H1 (cell line): ENCODE data around the gene TSC22D4. TPM values are rescaled to one million over a fixed set of nuclear protein-coding genes. Genes with fewer than 3 reads are reported as not detected.

Source experiments
- CTCF ChIA-PET: fragments of 300-600 bp; sonication (Branson Sonifier 250); formaldehyde crosslinking; loops from one replicate; lab custom pipeline; 2021; ENCODE audit not compliant: partially characterized antibody; lab: Charles Lee
- POLR2A ChIA-PET: fragments of 300-600 bp; sonication (Branson Sonifier 250); formaldehyde crosslinking; loops from one replicate; lab custom pipeline; 2021; ENCODE audit warnings: inconsistent platforms; ENCODE audit not compliant: partially characterized antibody; lab: Charles Lee
- DNase-seq, 2 experiments: peaks; one replicate each; pipeline versions ENCODE4 v3.0.0 to v3.0.0-alpha.2; 2010 to 2022; ENCODE audit warnings: low spot score in 2 of 2, low read depth in 1 of 2, mixed read lengths in 1 of 2
- FAIRE-seq: peaks from 2 replicates; lab custom pipeline; 2011; peaks lifted over from hg19 to GRCh38; lab: Jason Lieb, UNC
- H2AFZ ChIP-seq: 2 replicates; pipeline ENCODE4 v1.8.1; 2012; ENCODE audit warnings: low read length, inconsistent platforms
- H2AK5ac ChIP-seq: 2 replicates; pipeline ENCODE4 v1.6.1; 2013; ENCODE audit warnings: low read depth, low read length
- H2BK120ac ChIP-seq: replicated peaks from 2 replicates; pipeline ENCODE3; 2013; ENCODE audit warnings: low read depth, low read length, inconsistent platforms
- H2BK12ac ChIP-seq: 2 replicates; pipeline ENCODE4 v1.6.1; 2013; ENCODE audit warnings: low read depth, low read length
- H2BK15ac ChIP-seq: 2 replicates; pipeline ENCODE4 v1.6.1; 2013; ENCODE audit warnings: low read length
- H2BK20ac ChIP-seq: 2 replicates; pipeline ENCODE4 v1.6.1; 2013; ENCODE audit warnings: low read length
- H2BK5ac ChIP-seq: 2 replicates; pipeline ENCODE4 v1.6.1; 2013; ENCODE audit warnings: low read depth, low read length
- H3K14ac ChIP-seq: 2 replicates; pipeline ENCODE4 v1.6.1; 2013; ENCODE audit warnings: inconsistent platforms; ENCODE audit not compliant: insufficient read length
- H3K18ac ChIP-seq: 2 replicates; pipeline ENCODE4 v1.6.1; 2013; ENCODE audit warnings: low read length; ENCODE audit errors: extremely low read depth
- H3K23ac ChIP-seq: 2 replicates; pipeline ENCODE4 v1.6.1; 2013; ENCODE audit warnings: inconsistent platforms; ENCODE audit not compliant: insufficient read length
- H3K23me2 ChIP-seq: 2 replicates; pipeline ENCODE4 v1.6.1; 2013; ENCODE audit warnings: low read depth, low read length
- H3K27ac ChIP-seq: 2 replicates; pipeline ENCODE4 v1.6.1; 2011; ENCODE audit warnings: low read depth, low read length, inconsistent platforms
- H3K27me3 ChIP-seq, 4 experiments: replicated peaks in 1 of 4; 1 replicate in 1 of 4; 2 replicates in 3 of 4; pipeline versions ENCODE4 v1.6.1 to v1.8.1; 2011 to 2013; ENCODE audit warnings: low read length in 3 of 4, mild to moderate bottlenecking in 3 of 4, inconsistent platforms in 2 of 4, mixed read lengths in 2 of 4, moderate library complexity in 1 of 4; ENCODE audit not compliant: control insufficient read depth in 3 of 4, insufficient read depth in 3 of 4; ENCODE audit errors: extremely low read depth in 1 of 4
- H3K36me3 ChIP-seq, 4 experiments: 2 replicates each; pipeline versions ENCODE4 v1.6.1 to v1.8.1; 2011 to 2013; ENCODE audit warnings: mild to moderate bottlenecking in 4 of 4, low read length in 3 of 4, moderate library complexity in 2 of 4, control low read depth in 1 of 4, inconsistent platforms in 1 of 4; ENCODE audit not compliant: insufficient read depth in 4 of 4, control insufficient read depth in 2 of 4
- H3K4ac ChIP-seq: replicated peaks from 2 replicates; pipeline ENCODE3; 2013; ENCODE audit warnings: low read length, low read depth, mixed read lengths, inconsistent platforms; ENCODE audit not compliant: insufficient read length
- H3K4me1 ChIP-seq, 4 experiments: replicated peaks in 1 of 4; 1 replicate in 1 of 4; 2 replicates in 3 of 4; pipeline versions ENCODE4 v1.6.1 to v1.8.1; 2011 to 2013; ENCODE audit warnings: low read length in 3 of 4, inconsistent platforms in 2 of 4, mixed read lengths in 1 of 4; ENCODE audit not compliant: insufficient read depth in 4 of 4, control insufficient read depth in 3 of 4
- H3K4me2 ChIP-seq, 2 experiments: 2 replicates each; pipeline versions ENCODE4 v1.6.1 to v1.8.1; 2011 to 2013; ENCODE audit warnings: low read depth in 2 of 2, low read length in 2 of 2, control low read depth in 1 of 2, inconsistent platforms in 1 of 2, mild to moderate bottlenecking in 1 of 2; ENCODE audit not compliant: insufficient read depth in 1 of 2
- H3K4me3 ChIP-seq, 4 experiments: fragments of 200-600, 300-600 bp in 1 of 4; sonication (generic), shearing (Covaris generic), sonication (Bioruptor Twin) in 1 of 4; 2 replicates each; pipeline versions ENCODE4 v1.5.1 to v1.8.1; 2011 to 2016; ENCODE audit warnings: low read length in 4 of 4, low read depth in 3 of 4, control low read depth in 2 of 4, inconsistent platforms in 2 of 4, mild to moderate bottlenecking in 2 of 4, mixed read lengths in 1 of 4, moderate library complexity in 1 of 4; ENCODE audit not compliant: insufficient read depth in 2 of 4; ENCODE audit errors: extremely low read depth in 1 of 4
- H3K56ac ChIP-seq: replicated peaks from 2 replicates; pipeline ENCODE3; 2013; ENCODE audit warnings: low read depth, mild to moderate bottlenecking, mixed read lengths, low read length, inconsistent platforms; ENCODE audit not compliant: insufficient read length
- H3K79me1 ChIP-seq: 2 replicates; pipeline ENCODE4 v1.6.1; 2013; ENCODE audit warnings: low read depth, low read length, control low read depth
- H3K79me2 ChIP-seq, 2 experiments: 2 replicates each; pipeline versions ENCODE4 v1.6.1 to v1.8.1; 2012 to 2013; ENCODE audit warnings: low read length in 2 of 2, mild to moderate bottlenecking in 2 of 2, inconsistent platforms in 1 of 2; ENCODE audit not compliant: insufficient read depth in 2 of 2, control insufficient read depth in 1 of 2
- H3K9ac ChIP-seq, 4 experiments: replicated peaks in 1 of 4; 1 replicate in 1 of 4; 2 replicates in 3 of 4; pipeline versions ENCODE4 v1.6.1 to v1.8.1; 2011 to 2013; ENCODE audit warnings: low read depth in 3 of 4, low read length in 3 of 4, control low read depth in 2 of 4, mild to moderate bottlenecking in 2 of 4, moderate library complexity in 2 of 4, inconsistent platforms in 1 of 4; ENCODE audit errors: extremely low read depth in 1 of 4
- H3K9me3 ChIP-seq, 2 experiments: 2 replicates each; pipeline versions ENCODE4 v1.6.1 to v1.8.1; 2012 to 2013; ENCODE audit warnings: mild to moderate bottlenecking in 2 of 2, moderate library complexity in 2 of 2, control low read depth in 1 of 2, inconsistent platforms in 1 of 2, low read depth in 1 of 2, low read length in 1 of 2, mixed read lengths in 1 of 2; ENCODE audit not compliant: insufficient read depth in 2 of 2
- H4K20me1 ChIP-seq, 2 experiments: replicated peaks in 1 of 2; 2 replicates each; pipeline versions ENCODE3 to v1.8.1; 2011 to 2013; ENCODE audit warnings: inconsistent platforms in 2 of 2, low read length in 2 of 2, mild to moderate bottlenecking in 1 of 2; ENCODE audit not compliant: insufficient read depth in 2 of 2, control insufficient read depth in 1 of 2
- H4K5ac ChIP-seq: 2 replicates; pipeline ENCODE4 v1.6.1; 2013; ENCODE audit warnings: low read length, low read depth, mixed read lengths, inconsistent platforms; ENCODE audit not compliant: insufficient read length
- H4K8ac ChIP-seq: 2 replicates; pipeline ENCODE4 v1.8.0; 2013; ENCODE audit warnings: mild to moderate bottlenecking, moderate library complexity, low read length, inconsistent platforms; ENCODE audit not compliant: insufficient read depth; ENCODE audit errors: extremely low read depth
- H4K91ac ChIP-seq: replicated peaks from 2 replicates; pipeline ENCODE3; 2013; ENCODE audit warnings: low read length, mixed read lengths, inconsistent platforms; ENCODE audit not compliant: insufficient read length
- BCL11A ChIP-seq, 2 experiments: IDR thresholded peaks; one replicate each; pipeline ENCODE4 v1.6.1; 2011; ENCODE audit warnings: low read depth in 2 of 2, low read length in 2 of 2, mild to moderate bottlenecking in 2 of 2
- CHD2 ChIP-seq: IDR thresholded peaks from 2 replicates; pipeline ENCODE4 v1.6.1; 2012; ENCODE audit warnings: low read length, improper control_type of control experiment
- EP300 ChIP-seq, 2 experiments: IDR thresholded peaks; 1 replicate in 1 of 2; 2 replicates in 1 of 2; pipeline ENCODE4 v1.6.1; 2011 to 2012; ENCODE audit warnings: low read depth in 2 of 2, low read length in 2 of 2, mild to moderate bottlenecking in 2 of 2, borderline replicate concordance in 1 of 2, inconsistent platforms in 1 of 2, moderate library complexity in 1 of 2
- FOSL1 ChIP-seq: IDR thresholded peaks from 2 replicates; pipeline ENCODE4 v1.6.1; 2011; ENCODE audit warnings: mild to moderate bottlenecking, low read depth, low read length, moderate library complexity; ENCODE audit not compliant: insufficient read depth
- GABPA ChIP-seq: IDR thresholded peaks from 2 replicates; pipeline ENCODE4 v1.6.1; 2011; ENCODE audit warnings: mild to moderate bottlenecking, low read length, moderate library complexity, borderline replicate concordance; ENCODE audit not compliant: insufficient read depth
- HDAC6 ChIP-seq: IDR thresholded peaks from one replicate; pipeline ENCODE4 v1.7.1; 2012; ENCODE audit warnings: low read depth, mild to moderate bottlenecking, inconsistent platforms, low read length, moderate library complexity
- KDM4A ChIP-seq: IDR thresholded peaks from one replicate; pipeline ENCODE4 v1.7.1; 2012; ENCODE audit warnings: low read depth, mild to moderate bottlenecking, moderate library complexity, low read length, inconsistent platforms; ENCODE audit not compliant: severe bottlenecking
- PHF8 ChIP-seq: fragments of 200-600 bp; sonication (generic); conservative IDR thresholded peaks from 2 replicates; pipeline ENCODE4 v1.7.1; 2012; ENCODE audit warnings: low read depth, mild to moderate bottlenecking, inconsistent platforms, low read length, moderate library complexity
- POLR2AphosphoS5 ChIP-seq: IDR thresholded peaks from 2 replicates; pipeline ENCODE4 v1.6.1; 2011; ENCODE audit warnings: low read depth, low read length
- SIRT6 ChIP-seq: IDR thresholded peaks from one replicate; pipeline ENCODE4 v1.7.1; 2012; ENCODE audit warnings: low read length, inconsistent platforms
- SP1 ChIP-seq: IDR thresholded peaks from 2 replicates; pipeline ENCODE4 v1.6.1; 2011; ENCODE audit warnings: low read depth, low read length
- SP2 ChIP-seq: IDR thresholded peaks from 2 replicates; pipeline ENCODE4 v1.6.1; 2012; ENCODE audit warnings: mild to moderate bottlenecking, low read length, inconsistent platforms
- TCF12 ChIP-seq: IDR thresholded peaks from 2 replicates; pipeline ENCODE4 v1.6.1; 2011; ENCODE audit warnings: low read depth, mild to moderate bottlenecking, low read length
- WGBS, 2 experiments: shearing (Covaris generic) in 1 of 2; methylation state at CpG; one replicate each; pipeline versions ENCODE4 v1.1.6 to v1.1.7; 2013 to 2015; ENCODE audit warnings: low lambda C conversion rate in 2 of 2, mixed read lengths in 2 of 2, inconsistent platforms in 1 of 2, low coverage in 1 of 2, missing lambda C conversion rate in 1 of 2; ENCODE audit not compliant: insufficient replicate concordance in 2 of 2, insufficient coverage in 1 of 2, insufficient read length in 1 of 2; ENCODE audit errors: extremely low coverage in 1 of 2, missing lambda C conversion rate in 1 of 2; 5-methylcytosine and 5-hydroxymethylcytosine counted together
- polyA plus RNA-seq, 7 experiments: library from polyadenylated mRNA; depleted of rRNA in 3 of 7; stranded (reverse) in 5 of 7; unstranded in 2 of 7; fragments of >200 nt in 5 of 7; fragments of 200-250 nt in 2 of 7; gene quantifications; 1 replicate in 5 of 7; 2 replicates in 1 of 7; 4 replicates in 1 of 7; pipeline versions ENCODE4 v1.2.1 to v1.2.3, GENCODE V29; 2011 to 2013; ENCODE audit warnings: missing spikeins in 2 of 7, mixed read lengths in 2 of 7
- total RNA-seq: library from RNA; stranded (reverse); fragmentation: NEBNext Ultra II Directional; extraction: Animal tissue kit (Norgen Biotek cat#: 25700); gene quantifications from 2 replicates; pipeline ENCODE4 v1.2.1, GENCODE V29; 2021

Gene TSC22D4
- total and polyA plus RNA-seq, 2 of the 8 experiments (the other 6 are each of a cell fraction or from before 2014, with no cell fraction given), result 13.2 to 20.3 TPM

DNA sequence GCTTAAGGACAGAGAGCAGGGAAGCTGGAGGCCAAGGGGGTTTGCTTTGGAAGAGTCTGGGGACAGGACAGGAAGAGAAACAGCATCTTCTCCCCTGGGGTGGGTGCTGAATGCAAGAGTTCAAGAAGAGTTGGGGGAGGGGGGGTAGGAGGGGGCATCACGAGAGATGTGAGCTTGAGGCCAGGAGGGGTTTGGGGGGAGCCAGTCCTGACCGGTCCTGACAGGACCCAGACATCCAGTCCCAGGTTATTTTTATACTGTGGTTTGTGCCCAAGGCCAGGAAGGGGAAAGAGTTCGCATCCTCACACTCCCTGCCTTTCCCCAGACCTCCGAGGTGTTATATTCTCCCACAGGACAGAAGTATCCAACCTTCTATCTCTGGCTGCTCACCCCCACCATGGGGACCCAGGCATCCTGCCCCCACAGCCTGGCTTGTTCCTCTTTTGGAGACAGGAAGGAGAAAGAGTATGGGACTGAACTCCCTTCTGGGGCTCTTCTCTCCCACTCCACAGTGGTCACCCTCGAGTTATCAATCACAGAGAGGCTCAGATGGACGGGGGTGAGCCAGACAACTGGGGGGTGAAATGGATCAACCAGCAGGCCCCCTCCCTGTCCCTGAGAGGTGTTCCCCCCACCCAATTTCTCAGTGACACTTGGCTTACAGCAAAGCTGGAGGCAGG, 2.8 kb downstream of the TSC22D4 start:
- CTCF ChIA-PET, result interaction anchor here (0.7 to 11.3 kb wide), 13 partner anchors 11 to 874 kb away, joined by 3 to 152 read pairs (median 4); partner anchors contain the start of genes FBXO24, LRCH4 and SPACDR
- Histone ChIP-seq H2BK12ac (no peak overlapping the region), H3K27ac (no peak overlapping the region), H2AFZ (no peak overlapping the region), H2BK15ac (no peak overlapping the region), H4K20me1 (no peaks in the 10 kb centered on the region), H2BK120ac (no peak overlapping the region), H3K79me1 (no peaks in the 10 kb centered on the region; the same call in 1 of the 2 replicates), H2BK20ac (no peak overlapping the region), H4K91ac (no peak overlapping the region), H3K9ac (no peak overlapping the region), H2AK5ac (0 out of 2 replicates have a peak overlapping the region, but pooled peaks have one; percentile 24), H3K27me3 (no peaks in the 10 kb centered on the region), H3K23me2 (peaks cover 3% of the 10 kb centered on the region; the same call in 1 of the 2 replicates), H3K36me3 (peaks cover 0 to 3% (median 0%) of the 10 kb centered on the region in 4 experiments; a peak in 1 of 8 replicates), H3K4me3 (no peak overlapping the region), H4K8ac (0 out of 2 replicates have a peak overlapping the region, but pooled peaks have one; percentile 31), H3K9me3 (no peaks in the 10 kb centered on the region), H3K56ac (no peak overlapping the region), H3K18ac (no peak overlapping the region; the same call in 1 of the 2 replicates), H3K14ac (no peak overlapping the region), H3K4ac (no peak overlapping the region), H3K79me2 (no peaks in the 10 kb centered on the region), H3K4me2 (peak overlapping the region in 1 of 2 experiments; percentile 34; a peak in 1 of 4 replicates), H3K4me1 (peaks cover 0 to 17% (median 8%) of the 10 kb centered on the region in 4 experiments; a peak in 6 of 7 replicates), H4K5ac (no peak overlapping the region), H2BK5ac (no peak overlapping the region), H3K23ac (no peak overlapping the region)
- no peak for FAIRE-seq
- 85% methylated on average over 5 of the region's 6 CpGs; no CpG with 5 or more reads in 1 of the 2 experiments for WGBS, 2 experiments
- POLR2A ChIA-PET, result interaction anchor here (1.1 to 4.3 kb wide), 2 partner anchors 19 to 47 kb away, joined by 3 to 20 read pairs; partner anchors contain the start of genes MEPCE and ZCWPW1
- no peak for DNase-seq
- TF ChIP-seq TCF12 (no peak), SP1 (no peak), POLR2AphosphoS5 (no peak), EP300 (IDR thresholded peaks at IDR 0.05; ENCODE audit: borderline replicate concordance in 1 of 2, low read depth in 2 of 2, low read length in 2 of 2) (no peak), HDAC6 (no peak), PHF8 (no peak), FOSL1 (no peak), SP2 (no peak), CHD2 (no peak), BCL11A (IDR thresholded peaks at IDR 0.05; ENCODE audit: low read depth in 2 of 2, low read length in 2 of 2) (no peak), SIRT6 (no peak), KDM4A (no peak), GABPA (no peak)
